ENCODE measurements around the gene OR4D2.

DNA sequence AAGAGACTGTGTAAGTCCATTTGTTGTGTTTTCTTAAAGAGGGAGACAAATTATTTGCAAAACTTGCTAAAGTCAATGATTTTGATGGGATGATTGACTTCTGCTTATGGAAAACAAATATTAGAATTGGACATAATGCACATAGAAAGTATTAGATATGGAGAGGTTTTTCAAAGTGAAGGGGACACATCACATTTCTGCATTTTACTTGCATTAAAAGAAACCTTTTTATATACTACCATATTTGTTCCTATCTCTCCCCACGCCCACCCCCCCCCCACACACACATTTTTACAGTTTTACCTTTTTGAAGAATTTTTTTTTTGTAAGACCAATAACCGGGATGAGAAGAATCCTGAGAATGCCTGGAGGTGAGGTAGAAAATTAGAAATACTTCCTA is 8.6 kb upstream of the OR4D2 start:
- TF ChIP-seq, protein P1, sequence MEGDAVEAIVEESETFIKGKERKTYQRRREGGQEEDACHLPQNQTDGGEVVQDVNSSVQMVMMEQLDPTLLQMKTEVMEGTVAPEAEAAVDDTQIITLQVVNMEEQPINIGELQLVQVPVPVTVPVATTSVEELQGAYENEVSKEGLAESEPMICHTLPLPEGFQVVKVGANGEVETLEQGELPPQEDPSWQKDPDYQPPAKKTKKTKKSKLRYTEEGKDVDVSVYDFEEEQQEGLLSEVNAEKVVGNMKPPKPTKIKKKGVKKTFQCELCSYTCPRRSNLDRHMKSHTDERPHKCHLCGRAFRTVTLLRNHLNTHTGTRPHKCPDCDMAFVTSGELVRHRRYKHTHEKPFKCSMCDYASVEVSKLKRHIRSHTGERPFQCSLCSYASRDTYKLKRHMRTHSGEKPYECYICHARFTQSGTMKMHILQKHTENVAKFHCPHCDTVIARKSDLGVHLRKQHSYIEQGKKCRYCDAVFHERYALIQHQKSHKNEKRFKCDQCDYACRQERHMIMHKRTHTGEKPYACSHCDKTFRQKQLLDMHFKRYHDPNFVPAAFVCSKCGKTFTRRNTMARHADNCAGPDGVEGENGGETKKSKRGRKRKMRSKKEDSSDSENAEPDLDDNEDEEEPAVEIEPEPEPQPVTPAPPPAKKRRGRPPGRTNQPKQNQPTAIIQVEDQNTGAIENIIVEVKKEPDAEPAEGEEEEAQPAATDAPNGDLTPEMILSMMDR (IDR thresholded peaks at IDR 0.05; ENCODE audit: low read depth, low read length, missing input control) = no peak
- no peak for TF ChIP-seq SP1 (IDR thresholded peaks at IDR 0.05)
- TF ChIP-seq RAD21 (IDR thresholded peaks at IDR 0.05) = no peak
- TF ChIP-seq, protein P2, sequence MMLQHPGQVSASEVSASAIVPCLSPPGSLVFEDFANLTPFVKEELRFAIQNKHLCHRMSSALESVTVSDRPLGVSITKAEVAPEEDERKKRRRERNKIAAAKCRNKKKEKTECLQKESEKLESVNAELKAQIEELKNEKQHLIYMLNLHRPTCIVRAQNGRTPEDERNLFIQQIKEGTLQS (IDR thresholded peaks at IDR 0.05) = no peak
- TF ChIP-seq JUND (IDR thresholded peaks at IDR 0.05) = no peak
- TF ChIP-seq, protein P3, sequence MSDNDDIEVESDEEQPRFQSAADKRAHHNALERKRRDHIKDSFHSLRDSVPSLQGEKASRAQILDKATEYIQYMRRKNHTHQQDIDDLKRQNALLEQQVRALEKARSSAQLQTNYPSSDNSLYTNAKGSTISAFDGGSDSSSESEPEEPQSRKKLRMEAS (IDR thresholded peaks at IDR 0.05) = no peak
- TF ChIP-seq YY1 (IDR thresholded peaks at IDR 0.05) = no peak
- no peak for TF ChIP-seq RXRA (IDR thresholded peaks at IDR 0.05)
- no peak for TF ChIP-seq NR2F2 (IDR thresholded peaks at IDR 0.05)
- TF ChIP-seq HNF4G (IDR thresholded peaks at IDR 0.05) = no peak
- TF ChIP-seq TAF1 (conservative IDR thresholded peaks at IDR 0.05) = no peak
- no peak for TF ChIP-seq GABPA (IDR thresholded peaks at IDR 0.05 in 1 of 2, conservative IDR thresholded peaks at IDR 0.05 in 1 of 2)
- TF ChIP-seq, protein P4, sequence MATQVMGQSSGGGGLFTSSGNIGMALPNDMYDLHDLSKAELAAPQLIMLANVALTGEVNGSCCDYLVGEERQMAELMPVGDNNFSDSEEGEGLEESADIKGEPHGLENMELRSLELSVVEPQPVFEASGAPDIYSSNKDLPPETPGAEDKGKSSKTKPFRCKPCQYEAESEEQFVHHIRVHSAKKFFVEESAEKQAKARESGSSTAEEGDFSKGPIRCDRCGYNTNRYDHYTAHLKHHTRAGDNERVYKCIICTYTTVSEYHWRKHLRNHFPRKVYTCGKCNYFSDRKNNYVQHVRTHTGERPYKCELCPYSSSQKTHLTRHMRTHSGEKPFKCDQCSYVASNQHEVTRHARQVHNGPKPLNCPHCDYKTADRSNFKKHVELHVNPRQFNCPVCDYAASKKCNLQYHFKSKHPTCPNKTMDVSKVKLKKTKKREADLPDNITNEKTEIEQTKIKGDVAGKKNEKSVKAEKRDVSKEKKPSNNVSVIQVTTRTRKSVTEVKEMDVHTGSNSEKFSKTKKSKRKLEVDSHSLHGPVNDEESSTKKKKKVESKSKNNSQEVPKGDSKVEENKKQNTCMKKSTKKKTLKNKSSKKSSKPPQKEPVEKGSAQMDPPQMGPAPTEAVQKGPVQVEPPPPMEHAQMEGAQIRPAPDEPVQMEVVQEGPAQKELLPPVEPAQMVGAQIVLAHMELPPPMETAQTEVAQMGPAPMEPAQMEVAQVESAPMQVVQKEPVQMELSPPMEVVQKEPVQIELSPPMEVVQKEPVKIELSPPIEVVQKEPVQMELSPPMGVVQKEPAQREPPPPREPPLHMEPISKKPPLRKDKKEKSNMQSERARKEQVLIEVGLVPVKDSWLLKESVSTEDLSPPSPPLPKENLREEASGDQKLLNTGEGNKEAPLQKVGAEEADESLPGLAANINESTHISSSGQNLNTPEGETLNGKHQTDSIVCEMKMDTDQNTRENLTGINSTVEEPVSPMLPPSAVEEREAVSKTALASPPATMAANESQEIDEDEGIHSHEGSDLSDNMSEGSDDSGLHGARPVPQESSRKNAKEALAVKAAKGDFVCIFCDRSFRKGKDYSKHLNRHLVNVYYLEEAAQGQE (IDR thresholded peaks at IDR 0.05) = no peak
- TF ChIP-seq EGR1 (IDR thresholded peaks at IDR 0.05; ENCODE audit: low read depth in 2 of 2) = no peak

Data from liver (tissue), 3 donors.